Germinal center (tissue), 1 donor: Measurements from ENCODE around the gene SPATA16.
"Not testable (repeated sequence)": the region's sequence is repeated elsewhere in the genome, so short reads cannot be mapped to it uniquely, and the experiment has no call there.

Source experiments
- DNase-seq: peaks from one replicate; pipeline ENCODE4 v3.0.0; 2012; ENCODE audit warnings: mixed read lengths, low spot score

SPATA16 gene, protein sequence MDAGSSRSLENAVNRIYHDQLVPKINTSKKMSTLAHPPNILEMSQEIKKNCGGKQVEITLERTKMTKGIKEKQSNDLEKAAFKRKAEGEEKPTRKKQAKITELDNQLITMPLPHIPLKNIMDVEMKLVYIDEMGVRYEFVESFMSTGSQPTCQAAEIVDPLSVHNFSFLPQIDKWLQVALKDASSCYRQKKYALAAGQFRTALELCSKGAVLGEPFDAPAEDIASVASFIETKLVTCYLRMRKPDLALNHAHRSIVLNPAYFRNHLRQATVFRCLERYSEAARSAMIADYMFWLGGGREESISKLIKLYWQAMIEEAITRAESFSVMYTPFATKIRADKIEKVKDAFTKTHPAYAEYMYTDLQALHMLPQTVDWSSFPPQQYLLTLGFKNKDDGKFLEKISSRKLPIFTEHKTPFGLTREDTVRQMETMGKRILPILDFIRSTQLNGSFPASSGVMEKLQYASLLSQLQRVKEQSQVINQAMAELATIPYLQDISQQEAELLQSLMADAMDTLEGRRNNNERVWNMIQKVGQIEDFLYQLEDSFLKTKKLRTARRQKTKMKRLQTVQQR

DNA sequence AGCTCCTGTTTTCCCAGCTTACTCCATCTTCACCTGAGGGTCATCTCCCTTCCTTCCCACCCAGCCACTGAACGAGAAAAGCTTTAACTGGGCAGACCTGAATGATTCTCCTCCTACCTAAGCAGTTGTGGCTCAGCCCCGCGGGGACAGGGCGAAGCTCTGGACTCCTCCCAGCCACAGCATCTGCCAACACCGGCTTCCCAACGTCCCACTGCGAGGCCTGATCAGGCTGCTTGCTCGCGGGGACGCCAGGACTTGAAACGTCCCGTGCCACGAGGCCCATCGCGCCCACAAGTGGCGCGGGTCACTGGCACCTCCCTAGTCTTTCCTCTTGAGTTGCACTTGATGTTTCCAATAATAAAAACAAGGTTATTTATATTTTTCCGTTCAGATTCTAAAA, at the start of gene SPATA16:
Gene SPATA16 (minus strand): TSS at position 250 of the 400 bp plus-strand sequence. CDS start 23,504 bp downstream, outside the sequence.
- DNase-seq = no peak

DNA sequence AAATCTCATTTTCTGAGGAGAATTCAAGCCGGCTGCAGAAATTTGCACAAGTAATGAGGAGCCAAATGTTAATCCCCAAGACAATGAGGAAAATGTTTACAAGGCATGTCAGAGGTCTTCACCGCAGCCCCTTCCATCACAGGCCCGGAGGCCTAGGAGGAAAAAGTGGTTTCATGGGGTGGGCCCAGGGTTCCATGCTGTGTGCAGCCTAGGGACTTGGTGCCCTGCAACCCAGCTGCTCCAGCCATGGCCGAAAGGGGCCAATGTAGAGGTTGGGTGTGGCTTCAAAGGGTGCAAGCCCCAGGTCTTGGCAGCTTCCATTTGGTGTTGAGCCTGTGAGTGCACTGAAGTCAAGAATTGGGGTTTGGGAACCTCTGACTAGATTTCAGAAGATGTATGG, 42.0 kb upstream of the SPATA16 start:
- DNase-seq = not testable (repeated sequence)

DNA sequence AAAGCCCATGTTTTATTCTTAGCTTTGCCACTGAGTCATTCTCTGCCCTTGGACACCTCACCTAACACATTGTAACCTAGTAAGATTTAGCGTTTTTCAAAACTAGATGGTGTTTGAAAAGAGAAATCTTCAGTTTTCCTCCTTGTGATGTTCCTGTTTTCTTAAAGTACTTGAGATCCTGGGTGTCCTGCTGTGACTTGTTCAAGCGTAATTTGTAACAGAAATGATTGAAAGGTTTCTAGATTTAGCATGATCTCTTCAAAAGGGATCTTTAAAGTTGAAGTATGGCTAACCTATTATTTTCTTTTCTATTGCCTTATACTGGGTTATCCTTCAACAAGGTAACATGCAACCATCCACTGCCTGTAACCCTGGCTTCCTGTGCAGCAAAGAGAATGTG, 32.6 kb upstream of the SPATA16 start:
- DNase-seq = no peak

DNA sequence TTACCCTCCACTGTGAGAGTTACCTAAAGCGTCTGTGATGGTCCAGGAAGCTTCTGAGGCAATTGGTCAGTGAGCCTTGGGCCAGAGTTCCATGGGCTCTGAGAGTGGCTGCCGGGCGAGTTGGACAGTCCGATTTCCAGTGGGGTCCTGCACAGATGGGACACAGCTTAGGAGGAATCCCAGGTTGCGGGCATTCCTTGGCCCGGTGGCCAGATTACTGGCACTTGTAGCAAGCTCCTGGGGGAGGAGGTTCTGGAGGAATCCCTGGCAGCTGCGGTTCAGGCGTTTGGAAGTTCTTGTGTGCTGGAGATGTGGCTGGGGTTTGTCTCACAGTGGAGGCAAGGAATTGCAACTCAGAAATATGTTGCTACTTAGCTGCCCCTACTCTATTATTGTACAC, 18.1 kb upstream of the SPATA16 start:
- not testable (repeated sequence) for DNase-seq

DNA sequence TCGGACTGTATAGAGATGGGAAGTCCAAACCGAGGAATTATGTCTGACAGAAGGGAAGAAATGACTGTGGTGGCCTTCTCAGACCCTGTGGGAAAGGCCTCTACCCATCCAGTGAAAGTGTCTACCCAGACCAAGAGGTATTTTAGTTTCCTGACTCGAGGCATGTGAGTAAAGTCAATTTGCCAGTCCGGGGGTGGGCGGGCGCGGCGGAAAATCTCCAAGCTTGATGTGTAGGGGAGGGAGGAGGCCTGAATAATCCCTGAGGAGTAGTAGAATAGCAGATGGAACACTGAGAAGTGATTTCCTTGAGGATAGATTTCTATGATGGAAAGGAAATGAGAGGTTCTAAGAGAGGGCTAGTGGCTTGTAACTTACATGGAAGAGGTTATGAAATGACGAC, 15.5 kb upstream of the SPATA16 start:
- not testable (repeated sequence) for DNase-seq

DNA sequence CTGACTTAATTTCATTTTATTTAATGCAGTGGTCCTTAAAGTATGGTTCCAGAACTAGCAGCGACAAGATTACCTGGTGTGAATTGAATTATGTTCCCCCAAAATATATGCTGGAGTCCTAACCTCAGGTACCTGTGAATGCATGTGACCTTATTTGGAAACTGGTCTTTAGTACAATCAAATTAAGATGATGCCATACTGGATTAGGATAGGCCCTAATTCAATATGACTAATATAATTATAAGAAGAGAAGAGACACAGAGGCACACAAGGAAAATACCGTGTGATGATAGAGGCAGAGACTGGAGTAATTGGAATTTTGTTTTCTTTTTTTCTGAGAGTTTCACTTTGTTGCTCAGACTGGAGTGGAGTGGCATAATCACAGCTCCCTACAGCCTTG, 12.6 kb upstream of the SPATA16 start:
- DNase-seq = no peak

DNA sequence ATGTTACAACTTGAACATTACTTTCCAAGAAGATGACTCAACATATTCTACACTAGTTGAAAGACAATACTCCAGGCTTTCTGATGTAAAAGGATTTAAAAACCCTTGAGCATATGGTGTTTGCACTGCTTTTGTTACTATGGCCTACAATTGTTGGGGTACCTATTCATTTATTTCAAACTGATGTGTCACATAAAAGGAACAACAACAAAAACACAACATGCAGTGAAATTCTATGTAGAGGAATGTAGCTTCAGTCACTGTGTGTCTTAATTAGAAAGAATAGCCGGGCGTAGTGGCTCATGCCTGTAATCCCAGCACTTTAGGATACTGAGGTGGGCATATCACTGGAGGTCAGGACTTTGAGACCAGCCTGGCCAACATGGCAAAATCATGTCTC, 1.6 kb downstream of the SPATA16 start:
- DNase-seq = no peak

DNA sequence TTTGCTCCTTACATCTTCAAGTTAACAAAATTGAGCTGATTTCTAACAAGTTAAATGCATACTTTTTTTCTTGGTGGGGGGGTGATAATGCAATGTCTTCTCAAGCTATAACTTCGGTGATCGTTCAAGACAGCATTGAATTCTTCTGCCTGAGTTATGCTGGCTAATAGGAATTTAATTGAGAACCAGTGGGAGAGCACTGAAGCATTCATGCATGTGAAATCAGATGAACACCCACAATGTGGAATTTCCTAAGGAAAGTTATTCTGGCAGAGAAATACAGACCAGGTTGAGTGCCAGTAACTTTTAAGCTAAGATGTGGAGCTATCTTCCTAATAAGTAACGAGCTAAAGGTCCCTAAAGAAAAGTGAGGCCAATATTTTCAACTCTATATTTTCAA, 3.0 kb downstream of the SPATA16 start:
- no peak for DNase-seq

DNA sequence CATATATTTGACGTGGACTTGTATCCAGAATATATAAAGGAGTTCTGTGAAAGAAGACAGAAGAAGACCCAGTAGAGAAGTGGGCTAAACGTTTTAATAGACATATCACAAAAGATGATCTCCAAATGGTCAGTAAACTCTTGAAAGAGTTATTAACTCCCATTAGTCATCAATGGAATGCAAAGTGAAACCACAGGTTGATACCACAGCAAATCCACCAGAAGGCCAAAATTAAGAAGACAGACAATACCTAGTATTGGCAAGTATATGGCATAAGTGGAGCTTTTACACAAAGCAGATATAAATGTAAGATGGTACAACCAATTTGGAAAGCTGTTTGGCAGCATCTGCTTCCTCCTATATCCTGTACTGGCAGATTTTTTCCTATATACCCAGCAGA, 6.0 kb downstream of the SPATA16 start:
- DNase-seq = no peak

DNA sequence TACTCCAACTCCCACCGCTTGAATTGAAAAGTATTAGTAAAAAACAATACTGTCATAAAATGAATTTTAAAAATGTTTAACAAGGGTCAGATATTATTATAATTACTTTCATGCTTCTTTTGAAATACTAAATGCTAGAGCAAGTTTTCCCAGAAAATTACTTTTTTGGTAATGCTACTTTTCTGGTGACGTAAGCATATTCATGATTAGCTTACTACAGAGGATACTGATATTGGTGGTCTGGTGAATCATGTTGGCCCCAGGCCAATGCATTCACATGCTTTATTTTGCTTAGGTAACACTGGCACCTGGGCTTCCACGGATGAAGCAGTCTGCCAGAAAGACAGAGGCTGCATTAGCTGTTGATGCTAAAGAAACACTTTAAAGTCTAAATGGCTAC, 12.4 kb downstream of the SPATA16 start:
- no peak for DNase-seq

DNA sequence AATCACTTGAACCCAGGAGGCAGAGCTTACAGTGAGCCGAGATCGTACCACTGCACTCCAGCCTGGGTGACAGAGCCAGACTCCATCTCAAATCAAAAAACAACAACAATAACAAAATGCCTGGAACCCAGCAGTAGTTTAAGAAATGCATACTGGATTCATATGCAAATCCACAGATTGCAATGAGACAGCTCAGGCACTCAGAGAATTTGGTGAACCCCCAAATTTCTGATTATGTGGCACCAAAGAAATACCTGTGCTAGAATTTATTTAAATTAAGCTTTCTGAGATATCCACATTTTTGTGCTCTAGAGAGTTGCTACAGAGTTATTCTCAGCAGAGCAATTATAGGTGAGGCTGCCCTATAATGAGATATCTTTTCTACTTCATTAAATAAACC, 29.7 kb downstream of the SPATA16 start:
- DNase-seq = no peak

DNA sequence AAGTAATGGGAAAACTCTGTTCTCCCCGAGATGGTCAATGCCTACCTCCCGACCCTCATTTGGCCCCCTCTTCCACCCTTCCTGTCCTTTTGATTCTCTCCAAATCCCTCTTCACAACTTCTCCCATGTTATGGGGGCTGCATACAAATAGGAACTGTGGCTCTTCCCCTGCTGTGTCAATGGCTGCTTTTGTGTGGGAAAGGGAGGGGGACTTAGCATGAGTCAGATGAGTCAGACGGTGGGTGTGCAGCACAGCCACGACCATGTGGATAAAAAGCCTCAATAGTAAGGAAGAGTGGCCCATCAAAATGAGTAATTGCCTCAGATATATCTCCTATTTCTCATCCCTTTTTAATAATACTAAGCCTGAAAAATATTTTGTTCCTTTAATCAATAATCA, 31.9 kb downstream of the SPATA16 start:
- DNase-seq = no peak

DNA sequence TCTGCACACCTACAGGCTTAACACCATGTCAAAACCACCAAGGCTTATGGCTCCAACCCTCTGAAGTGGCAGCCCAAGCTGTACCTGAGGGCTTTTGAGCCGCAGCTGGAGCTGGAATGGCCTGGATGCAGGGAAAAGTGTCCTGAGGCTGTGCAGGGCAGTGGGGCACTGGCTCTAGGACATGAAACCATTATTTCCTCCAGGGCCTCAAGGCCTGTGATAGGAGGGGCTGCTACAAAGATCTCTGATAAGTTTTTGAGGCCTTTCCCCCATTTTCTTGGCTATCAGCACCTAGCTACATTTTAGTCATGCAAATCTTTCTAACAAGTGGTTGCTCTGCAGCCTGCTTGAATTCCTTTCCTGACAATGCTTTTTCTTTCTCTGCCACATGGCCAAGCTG, 37.6 kb downstream of the SPATA16 start:
- no peak for DNase-seq

DNA sequence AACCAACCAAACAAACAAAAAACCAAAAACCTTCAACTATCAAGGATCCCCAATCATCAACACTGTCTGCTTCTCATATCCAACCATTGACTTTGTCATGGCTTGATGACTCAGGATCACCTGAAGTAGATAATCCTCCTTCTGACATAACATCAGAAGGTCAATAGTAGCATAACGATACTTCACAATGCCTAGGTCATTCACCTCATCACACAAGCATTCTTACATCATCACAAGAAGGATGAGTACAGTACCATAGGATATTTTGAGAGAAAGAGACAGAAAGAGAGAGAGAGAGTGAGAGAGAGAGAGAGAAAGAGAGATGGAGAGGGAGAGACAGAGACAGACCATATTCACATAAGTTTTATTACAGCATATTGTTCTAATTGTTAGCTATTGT, 42.1 kb downstream of the SPATA16 start:
- no peak for DNase-seq

DNA sequence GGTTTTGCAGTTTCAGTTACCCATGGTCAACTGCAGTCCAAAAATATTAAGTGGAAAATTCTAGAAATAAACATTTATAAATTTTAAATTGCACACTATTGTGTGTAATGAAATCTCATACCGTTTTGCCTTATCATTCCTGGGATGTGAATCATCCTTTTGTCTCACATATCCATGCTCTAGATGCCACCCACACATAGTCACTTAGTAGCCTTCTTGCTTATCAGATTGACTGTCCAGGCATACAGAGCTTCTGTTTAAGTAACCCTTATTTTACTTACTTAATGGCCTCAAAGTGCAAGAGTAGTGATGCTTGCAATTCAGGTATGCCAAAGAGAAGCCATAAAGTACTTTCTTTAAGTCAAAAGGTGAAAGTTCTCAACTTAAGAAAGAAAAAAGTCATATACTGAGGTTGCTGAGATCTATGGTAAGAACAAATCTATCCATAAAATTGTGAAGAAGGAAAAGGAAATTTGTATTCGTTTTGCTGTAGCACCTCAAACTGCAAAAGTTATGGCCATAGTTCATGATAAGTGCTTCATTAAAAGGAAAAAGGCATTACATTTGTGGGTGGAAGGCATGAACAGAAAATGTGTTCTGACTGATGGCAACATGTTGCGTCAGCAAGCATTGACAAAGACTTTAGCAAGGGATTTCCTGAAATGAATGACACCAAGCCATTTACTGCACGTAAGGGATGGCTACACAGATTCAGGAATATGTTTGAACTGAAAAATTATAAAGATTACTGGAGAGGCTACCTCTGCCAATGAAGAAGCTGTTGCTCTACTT, 43.8 kb downstream of the SPATA16 start:
- no peak for DNase-seq

DNA sequence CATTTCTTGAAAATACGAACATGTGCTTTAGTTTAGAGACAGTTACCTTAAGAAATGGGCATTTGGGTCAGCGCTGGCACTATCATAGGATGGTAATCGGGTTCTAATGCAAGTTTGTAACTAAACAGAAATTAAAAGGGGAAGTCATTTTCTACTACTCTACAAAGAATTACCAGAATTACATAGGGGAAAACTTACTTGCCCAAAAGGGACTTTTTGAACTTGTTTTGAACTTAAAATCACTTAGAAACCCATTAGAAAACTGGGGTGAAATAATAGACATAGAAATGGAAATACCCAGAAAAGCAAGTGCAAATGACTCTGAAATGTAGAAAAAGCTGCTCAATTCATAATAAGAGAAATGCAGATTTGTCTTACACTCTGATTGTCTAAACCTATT, 44.9 kb downstream of the SPATA16 start:
- DNase-seq = no peak

DNA sequence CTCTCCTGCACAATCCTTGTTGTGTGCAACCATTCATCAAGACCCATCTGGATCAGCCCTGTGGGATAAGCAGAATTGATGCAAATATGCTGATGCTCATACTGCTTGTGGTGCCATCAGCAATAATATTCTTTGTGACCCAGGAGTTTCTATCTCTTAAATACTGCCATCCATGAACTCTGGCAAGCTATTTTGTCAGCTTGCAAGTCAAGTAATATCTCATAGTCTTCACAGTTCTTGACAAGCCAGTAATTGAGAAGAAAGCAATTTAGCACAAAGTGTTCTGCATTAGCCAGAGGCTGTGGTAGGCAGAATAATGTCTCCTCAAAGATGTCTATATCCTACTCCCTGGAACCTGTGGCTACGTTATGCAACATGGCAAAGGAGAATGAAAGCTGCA, 49.0 kb downstream of the SPATA16 start:
- DNase-seq = no peak

DNA sequence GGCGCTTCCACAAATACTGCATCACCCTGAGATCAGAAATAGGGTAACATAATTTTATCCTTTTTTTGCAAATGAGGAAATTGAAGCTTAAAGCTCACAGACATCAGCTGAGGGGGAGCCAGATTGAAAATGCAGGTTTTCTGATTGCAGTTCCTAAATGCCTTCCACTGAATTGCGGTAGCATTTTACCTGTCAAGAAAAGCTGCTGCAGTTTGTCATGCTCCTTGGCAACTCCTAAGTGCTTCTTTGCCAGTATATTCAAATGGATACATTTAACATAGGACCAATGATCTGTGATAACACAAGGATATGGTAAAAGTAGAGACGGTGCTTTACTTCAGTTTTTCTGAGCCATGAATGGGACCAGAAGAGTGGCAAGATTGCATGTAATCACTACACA, 50.5 kb downstream of the SPATA16 start:
- no peak for DNase-seq

DNA sequence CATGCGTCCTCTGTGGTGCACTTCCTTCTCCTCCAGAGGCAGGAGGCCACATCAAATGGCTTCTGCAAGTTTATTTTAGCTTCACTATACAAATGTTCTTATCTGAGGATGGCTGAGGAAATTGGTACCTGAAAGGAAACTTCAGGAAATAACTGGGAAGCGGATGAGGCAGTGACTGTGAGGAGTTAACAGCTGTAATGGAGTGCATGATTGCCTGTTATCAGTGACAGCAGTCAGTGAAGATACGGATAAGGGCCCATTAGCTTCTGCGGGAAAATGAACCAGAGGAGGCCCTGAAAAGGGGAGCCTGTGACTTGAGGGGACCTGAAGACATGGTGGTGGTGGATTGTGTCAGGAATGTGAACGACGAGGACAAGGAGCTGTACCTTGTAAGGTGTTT, 51.8 kb downstream of the SPATA16 start:
- no peak for DNase-seq

DNA sequence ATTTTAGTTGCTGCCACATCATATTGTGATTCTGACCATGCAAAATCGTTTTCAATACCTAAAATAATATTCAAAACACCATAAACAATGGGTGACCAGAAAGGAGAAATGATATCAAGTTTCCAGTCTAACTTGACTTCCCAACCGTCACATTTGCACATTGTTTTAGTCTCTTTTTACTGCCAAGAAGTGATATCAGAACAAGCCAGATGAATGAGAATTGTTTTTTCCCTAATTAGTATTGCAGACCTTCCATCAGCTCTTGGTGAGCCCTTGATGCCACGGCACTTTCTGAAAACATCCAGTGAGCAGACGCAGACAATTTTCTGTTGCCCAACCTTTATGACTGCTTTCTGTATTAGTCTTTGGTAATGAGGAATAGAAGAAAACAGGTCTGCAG, 62.5 kb downstream of the SPATA16 start:
- no peak for DNase-seq

DNA sequence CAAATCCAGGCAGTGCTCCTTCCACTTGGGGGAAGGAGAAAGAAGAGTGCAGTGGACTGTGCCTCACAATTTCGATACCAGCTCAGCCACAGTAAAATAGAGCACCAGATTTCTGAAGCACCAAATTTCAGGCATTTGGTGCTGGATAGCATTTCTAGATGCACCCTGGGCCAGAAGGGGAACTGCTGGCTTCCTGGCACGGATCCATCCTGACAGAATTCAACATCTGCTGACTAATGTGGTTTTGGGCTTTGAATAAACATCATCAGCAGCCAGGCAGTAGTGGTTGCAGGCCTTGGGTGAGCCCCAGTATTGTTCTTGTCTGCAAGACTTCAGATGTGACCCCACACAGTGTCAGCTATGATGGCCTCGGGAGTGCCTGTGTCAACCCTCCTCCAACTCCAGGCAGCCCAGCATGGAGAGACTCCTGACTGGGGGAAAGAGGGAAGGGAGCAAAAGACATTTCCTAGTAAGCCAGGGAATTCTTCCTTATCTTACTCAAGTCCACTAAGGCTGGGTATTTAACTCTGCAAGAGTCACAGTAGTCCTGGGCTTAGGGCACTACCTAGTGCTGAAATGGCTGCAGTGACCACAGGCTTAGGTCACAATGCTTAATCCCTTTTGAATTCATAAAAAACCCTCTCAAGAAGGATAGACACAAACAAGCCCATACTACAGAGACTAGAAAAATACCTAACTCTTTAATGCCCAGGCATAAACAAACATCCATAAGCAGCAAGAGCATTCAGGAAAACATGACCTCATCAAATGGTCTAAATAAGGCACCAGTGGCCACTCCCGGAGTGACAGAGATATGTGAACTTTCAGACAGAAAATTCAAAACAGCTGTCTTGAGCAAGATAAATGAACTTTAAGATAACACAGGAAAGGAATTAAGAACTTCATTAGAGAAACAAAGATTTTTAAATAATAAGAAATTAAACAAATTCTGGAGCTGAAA, 74.7 kb downstream of the SPATA16 start:
- DNase-seq = no peak

DNA sequence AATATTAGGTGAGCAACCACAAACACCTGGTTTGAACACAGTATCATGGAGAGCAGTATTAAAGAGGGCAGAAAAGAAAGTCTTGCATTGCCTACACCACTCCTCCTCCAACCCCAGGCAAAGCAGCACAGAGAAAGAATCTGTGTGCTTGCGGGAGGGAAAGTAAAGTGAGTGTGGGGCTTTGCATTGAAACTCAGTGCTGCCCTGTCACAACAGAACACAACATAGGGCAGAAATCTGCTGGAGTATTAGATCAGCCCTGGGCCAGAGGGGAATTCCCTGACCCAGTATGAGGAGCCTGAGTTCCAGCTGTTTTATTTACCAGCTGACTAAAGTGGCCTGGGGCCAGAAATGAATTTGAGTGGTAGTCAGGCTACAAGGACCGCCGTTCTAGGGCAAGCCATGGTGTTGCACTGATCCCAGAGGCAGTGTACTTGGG, 75.5 kb downstream of the SPATA16 start:
- no peak for DNase-seq
